ENCODE data around the gene SETMAR. TPM values are rescaled to one million over a fixed set of nuclear protein-coding genes. Genes with fewer than 3 reads are reported as not detected.

SETMAR gene
- total and polyA plus RNA-seq, 2 of the 8 experiments (the other 6 are each of a cell fraction or from before 2014, with no cell fraction given) = 16.1 to 25.3 TPM

GRCh38 chr3:4323246-4324027, 20.3 kb downstream of the SETMAR start:
- no peak overlapping the region for H4K8ac ChIP-seq (ENCODE audit: extremely low read depth, insufficient read depth, low read length)
- H3K4me1 ChIP-seq (replicated peaks in 1 of 4; ENCODE audit: control insufficient read depth in 3 of 4, insufficient read depth in 4 of 4, low read length in 3 of 4) = 0 out of 7 replicates have a peak, but pooled peaks cover 0 to 2% (median 0%) of the 10 kb centered on the region in 4 experiments
- H3K27me3 ChIP-seq (replicated peaks in 1 of 4; ENCODE audit: control insufficient read depth in 3 of 4, extremely low read depth in 1 of 4, insufficient read depth in 3 of 4, low read length in 3 of 4) = no peaks in the 10 kb centered on the region
- no peaks in the 10 kb centered on the region for H3K23me2 ChIP-seq (ENCODE audit: low read depth, low read length)
- POLR2A ChIA-PET (ENCODE audit: partially characterized antibody) = no interaction called here
- H3K4me3 ChIP-seq (ENCODE audit: extremely low read depth in 1 of 4, insufficient read depth in 2 of 4, low read depth in 3 of 4, low read length in 4 of 4) = no peak overlapping the region
- H3K4ac ChIP-seq (replicated peaks; ENCODE audit: insufficient read length, low read depth, low read length) = no peak overlapping the region
- no peak for FAIRE-seq
- H2BK120ac ChIP-seq (replicated peaks; ENCODE audit: low read depth, low read length) = no peak overlapping the region
- TF ChIP-seq MAX (IDR thresholded peaks at IDR 0.05) (no peak), SUZ12 (IDR thresholded peaks at IDR 0.05; ENCODE audit: low read length) (no peak), FOSL1 (IDR thresholded peaks at IDR 0.05; ENCODE audit: insufficient read depth, low read depth, low read length) (no peak), EP300 (IDR thresholded peaks at IDR 0.05; ENCODE audit: borderline replicate concordance in 1 of 2, low read depth in 2 of 2, low read length in 2 of 2) (no peak), EZH2 (IDR thresholded peaks at IDR 0.05; ENCODE audit: low read depth, low read length, severe bottlenecking) (no peak), POLR2A (IDR thresholded peaks at IDR 0.05; ENCODE audit: control extremely low read depth in 1 of 2, low read depth in 2 of 2, low read length in 2 of 2) (no peak), SIRT6 (IDR thresholded peaks at IDR 0.05; ENCODE audit: low read length) (no peak), RFX5 (IDR thresholded peaks at IDR 0.05; ENCODE audit: borderline replicate concordance, low read depth, low read length) (no peak), SP2 (IDR thresholded peaks at IDR 0.05; ENCODE audit: low read length) (no peak), NRF1 (IDR thresholded peaks at IDR 0.05; ENCODE audit: low read depth, low read length) (no peak), RAD21 (IDR thresholded peaks at IDR 0.05 in 1 of 2, conservative IDR thresholded peaks at IDR 0.05 in 1 of 2; ENCODE audit: low read depth in 2 of 2, low read length in 2 of 2) (no peak), TEAD4 (IDR thresholded peaks at IDR 0.05; ENCODE audit: low read depth, low read length) (no peak)
- no peak overlapping the region for H2AK5ac ChIP-seq (ENCODE audit: low read depth, low read length)
- no peak overlapping the region for H3K27ac ChIP-seq (ENCODE audit: low read depth, low read length)
- peaks cover 10 to 11% of the 10 kb centered on the region in 2 experiments for H3K9me3 ChIP-seq (ENCODE audit: insufficient read depth in 2 of 2, low read depth in 1 of 2, low read length in 1 of 2)
- no peak overlapping the region for H3K18ac ChIP-seq (ENCODE audit: extremely low read depth, low read length)
- H2BK12ac ChIP-seq (ENCODE audit: low read depth, low read length) = no peak overlapping the region
- H3K23ac ChIP-seq (ENCODE audit: insufficient read length) = no peak overlapping the region
- H3K36me3 ChIP-seq (ENCODE audit: control insufficient read depth in 2 of 4, insufficient read depth in 4 of 4, low read length in 3 of 4) = peaks cover 0 to 3% (median 1%) of the 10 kb centered on the region in 4 experiments; a peak in 2 of 8 replicates
- H3K9ac ChIP-seq (replicated peaks in 1 of 4; ENCODE audit: extremely low read depth in 1 of 4, low read depth in 3 of 4, low read length in 3 of 4) = no peak overlapping the region
- H3K79me1 ChIP-seq (ENCODE audit: low read depth, low read length) = no peaks in the 10 kb centered on the region
- H2AFZ ChIP-seq (ENCODE audit: low read length) = no peak overlapping the region
- no peak overlapping the region for H3K4me2 ChIP-seq (ENCODE audit: insufficient read depth in 1 of 2, low read depth in 2 of 2, low read length in 2 of 2)
- no peak overlapping the region for H4K5ac ChIP-seq (ENCODE audit: insufficient read length, low read depth, low read length)
- H3K14ac ChIP-seq (ENCODE audit: insufficient read length) = no peak overlapping the region
- CTCF ChIA-PET (ENCODE audit: partially characterized antibody) = interaction anchor here (0.5 to 1.5 kb wide), 3 partner anchors 9 to 933 kb away, joined by 3 to 7 read pairs (median 3); no protein-coding TSS in a partner anchor
- H2BK5ac ChIP-seq (ENCODE audit: low read depth, low read length) = no peak overlapping the region
- no peak overlapping the region for H2BK20ac ChIP-seq (ENCODE audit: low read length)
- no peak for DNase-seq (ENCODE audit: low read depth in 1 of 2, low spot score in 2 of 2)
- H3K79me2 ChIP-seq (ENCODE audit: control insufficient read depth in 1 of 2, insufficient read depth in 2 of 2, low read length in 2 of 2) = no peaks in the 10 kb centered on the region
- WGBS, 2 experiments (ENCODE audit: extremely low coverage in 1 of 2, insufficient coverage in 1 of 2, insufficient read length in 1 of 2, insufficient replicate concordance in 2 of 2, low coverage in 1 of 2, low lambda C conversion rate in 2 of 2, missing lambda C conversion rate in 1 of 2) = 89% methylated on average over 3 of the region's 3 CpGs; no CpG with 5 or more reads in 1 of the 2 experiments
- H4K20me1 ChIP-seq (replicated peaks in 1 of 2; ENCODE audit: control insufficient read depth in 1 of 2, insufficient read depth in 2 of 2, low read length in 2 of 2) = no peaks in the 10 kb centered on the region
- H4K91ac ChIP-seq (replicated peaks; ENCODE audit: insufficient read length, low read length) = no peak overlapping the region
- no peak overlapping the region for H3K56ac ChIP-seq (replicated peaks; ENCODE audit: insufficient read length, low read depth, low read length)
- H2BK15ac ChIP-seq (ENCODE audit: low read length) = no peak overlapping the region
